HG03066 (cell line): ENCODE results near the gene PCDH15.

ENCODE experiments used
- ATAC-seq: cut with Tn5 transposase; IDR thresholded peaks from one replicate; pipeline ENCODE4 v1.9.1; 2021; ENCODE audit warnings: low read depth; ENCODE audit not compliant: unreplicated experiment

Gene PCDH15

DNA sequence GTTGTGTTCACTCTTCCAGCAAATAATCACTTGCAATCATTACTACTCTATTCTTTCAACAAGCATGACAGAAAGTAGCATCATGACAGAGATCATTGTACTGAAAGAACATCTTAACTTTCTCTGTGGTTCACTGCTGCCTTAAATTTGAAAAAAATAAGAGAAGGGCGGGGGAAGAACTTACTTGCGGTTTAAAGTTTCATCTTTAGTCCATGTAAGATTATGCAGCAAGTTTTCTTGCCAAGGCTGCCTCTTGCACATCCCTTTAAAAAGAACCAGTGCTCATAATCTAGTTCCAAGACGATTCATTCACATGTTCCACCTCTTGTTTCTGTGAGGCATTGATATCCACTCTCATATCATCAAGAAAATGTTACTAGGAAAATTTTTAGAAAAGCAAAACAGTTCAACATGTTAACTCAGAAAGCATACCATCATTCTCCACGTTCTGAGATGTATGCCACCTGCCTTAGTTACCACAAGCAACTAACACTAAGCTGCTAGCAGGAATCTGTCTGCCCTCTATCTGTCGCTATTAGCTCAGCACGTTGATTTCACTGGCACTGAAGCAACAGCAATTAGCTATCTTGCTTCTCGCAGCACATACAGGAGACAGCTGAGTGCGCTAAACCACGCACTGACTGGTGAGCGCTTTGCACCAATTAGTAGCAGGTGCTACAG, at the start of gene PCDH15:
Gene PCDH15 (minus strand): TSS at position 491 of the 681 bp plus-strand sequence. CDS start 136,969 bp downstream, outside the sequence.
- ATAC-seq, result no peak

DNA sequence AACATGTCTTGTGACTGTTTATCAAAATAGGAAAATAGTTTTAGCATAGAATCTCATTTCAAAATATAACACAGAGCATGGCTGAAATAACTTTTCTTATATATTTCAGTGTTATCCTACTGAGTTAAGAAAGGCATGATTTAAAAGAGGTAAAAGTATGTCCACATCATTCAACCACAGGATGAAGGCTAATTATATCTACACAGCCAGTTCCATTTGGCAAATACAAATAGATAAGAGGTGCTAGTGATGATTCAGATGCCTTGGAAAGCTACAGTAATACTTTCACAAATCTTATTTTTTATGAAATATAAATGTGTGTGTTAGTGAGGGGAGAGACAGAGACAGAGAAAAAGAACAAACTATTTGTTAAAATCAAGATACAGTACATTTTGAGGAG, 42.9 kb upstream of the PCDH15 start:
- no peak for ATAC-seq

DNA sequence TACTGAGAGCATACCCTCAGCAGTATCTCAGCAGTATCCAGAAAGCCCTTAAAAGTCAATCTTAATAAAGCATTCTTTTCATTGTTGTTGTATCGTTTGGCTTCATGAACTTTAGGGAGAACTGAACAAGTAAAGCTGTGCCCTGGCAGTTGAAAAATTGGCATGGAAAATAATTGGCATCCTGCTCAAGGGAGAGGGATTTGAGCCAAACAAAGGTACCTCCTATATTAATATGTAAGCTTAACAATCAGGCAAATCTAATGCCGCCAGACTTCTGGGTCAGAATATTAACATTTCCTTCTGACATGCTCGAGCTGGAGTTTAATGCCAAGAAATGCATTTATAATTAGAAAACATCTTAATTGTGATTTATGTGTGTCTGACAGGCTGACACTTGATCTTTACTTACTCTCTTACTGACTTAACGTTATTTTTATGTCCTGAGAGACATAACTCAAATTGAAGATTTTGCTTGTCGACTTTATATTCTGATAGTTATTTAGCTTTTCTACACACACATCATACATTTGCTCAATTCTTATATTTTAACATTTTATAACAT, 42.1 kb upstream of the PCDH15 start:
- no peak for ATAC-seq

DNA sequence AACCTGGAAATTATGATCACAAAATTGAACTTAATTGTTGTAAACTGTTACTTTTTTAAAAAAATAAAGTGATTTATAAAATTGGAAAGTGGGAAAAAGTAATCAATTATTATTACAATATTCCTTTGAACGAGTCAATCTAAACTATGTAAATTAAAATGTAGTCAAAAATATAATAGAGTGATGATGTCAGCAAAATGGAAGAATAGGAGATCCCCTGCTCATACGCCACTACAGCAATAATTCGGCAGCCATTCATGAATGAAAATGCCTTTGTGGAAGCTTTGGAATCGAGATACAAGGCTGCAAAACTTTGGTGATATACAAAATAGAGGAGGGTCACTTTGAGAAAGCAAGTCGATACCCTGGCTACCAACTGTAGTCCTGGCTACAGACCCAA, 36.4 kb upstream of the PCDH15 start:
- no peak for ATAC-seq

DNA sequence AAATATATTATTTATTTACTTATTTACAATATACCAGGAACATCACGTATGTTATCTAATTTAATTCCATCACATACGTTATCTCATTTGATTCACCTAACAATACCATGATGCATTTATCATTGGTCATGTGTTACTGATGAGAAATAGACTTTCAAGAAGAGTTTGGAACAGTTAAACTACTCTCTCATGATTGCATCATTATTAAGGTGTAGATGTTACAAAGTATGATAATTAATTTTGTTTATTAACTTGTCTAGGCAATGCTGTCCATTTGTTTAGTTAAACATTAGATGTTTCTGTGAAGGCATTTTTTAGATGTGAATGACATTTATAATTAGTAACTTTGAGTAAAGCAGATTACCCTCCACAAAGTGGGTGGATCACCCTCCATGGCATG, 32.0 kb upstream of the PCDH15 start:
- ATAC-seq, result no peak

DNA sequence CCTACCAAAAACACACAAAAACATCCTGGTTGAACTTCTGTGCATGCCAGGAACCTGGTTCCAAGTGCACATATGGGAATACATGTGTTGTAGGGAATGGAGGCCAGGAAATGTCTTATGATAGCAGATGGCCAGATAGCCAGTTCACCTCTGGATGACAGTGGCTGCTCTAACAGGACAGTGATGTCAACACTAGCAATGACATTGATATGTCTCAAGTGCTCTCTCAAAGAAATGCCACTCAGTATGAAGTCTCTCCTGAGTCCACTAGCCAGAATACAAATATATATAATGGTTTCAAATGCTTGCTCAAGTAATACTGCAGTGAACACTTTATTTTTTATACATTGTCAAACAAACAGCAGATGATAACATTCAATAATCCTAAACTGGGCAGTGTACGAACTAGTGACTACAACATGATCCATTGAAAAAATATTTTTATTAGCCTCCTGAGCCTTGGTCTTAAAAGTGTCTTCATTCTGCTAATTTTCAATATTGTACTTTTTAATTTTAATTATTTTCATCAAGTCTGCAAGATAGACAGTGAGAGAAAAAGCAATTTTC, 26.0 kb upstream of the PCDH15 start:
- no peak for ATAC-seq

DNA sequence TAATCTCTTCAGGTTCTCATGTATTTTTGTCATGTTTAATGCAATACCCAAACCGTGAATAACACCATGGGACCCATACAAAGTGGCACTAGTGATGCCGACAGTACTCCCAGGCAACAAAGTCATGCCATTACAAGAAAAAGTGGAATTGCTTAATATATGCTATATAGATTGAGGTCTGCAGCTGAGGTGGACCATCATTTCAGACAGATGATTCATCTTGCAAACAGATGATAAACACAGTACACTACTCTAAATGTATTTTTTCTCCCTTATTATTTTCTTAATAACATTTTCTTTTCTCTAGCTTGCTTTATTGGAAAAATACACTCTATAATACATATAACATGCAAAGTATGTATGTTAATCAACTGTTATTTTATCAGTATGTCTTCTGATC, 14.6 kb upstream of the PCDH15 start:
- no peak for ATAC-seq

DNA sequence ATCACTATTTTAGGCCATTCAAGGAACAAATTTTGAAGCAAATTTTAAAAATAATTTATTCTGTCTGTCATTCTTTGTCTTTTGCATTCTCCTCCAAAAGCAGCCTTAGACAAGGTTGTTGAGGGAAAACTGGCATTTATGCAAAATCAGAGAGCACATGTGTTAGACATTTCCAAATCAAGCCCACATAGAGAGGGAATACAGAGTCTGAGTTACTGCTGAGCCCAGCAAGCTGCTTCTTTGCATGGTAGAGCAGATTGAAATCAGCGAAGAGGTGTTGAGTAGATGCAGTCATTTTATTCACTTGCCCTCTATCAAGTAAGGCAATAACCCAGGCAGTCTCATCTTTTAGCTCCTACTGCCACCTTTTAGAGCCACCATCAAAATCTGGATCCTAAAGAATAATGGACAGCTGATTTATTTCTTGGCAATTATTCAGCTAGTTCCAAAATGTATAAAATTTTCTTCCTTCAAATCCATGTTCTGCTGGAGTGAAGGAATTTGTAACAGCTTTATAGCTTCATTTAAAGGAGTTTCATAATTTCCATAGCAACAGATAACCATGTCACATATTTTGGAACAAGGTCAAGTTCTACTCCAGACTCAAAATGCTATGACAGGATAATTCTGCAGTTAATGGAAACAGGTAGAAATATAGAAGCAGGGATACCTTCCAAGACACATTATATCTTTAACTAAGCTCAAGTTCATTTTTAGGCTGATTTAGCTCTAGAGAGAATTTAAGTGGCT, 7.3 kb upstream of the PCDH15 start:
- no peak for ATAC-seq

DNA sequence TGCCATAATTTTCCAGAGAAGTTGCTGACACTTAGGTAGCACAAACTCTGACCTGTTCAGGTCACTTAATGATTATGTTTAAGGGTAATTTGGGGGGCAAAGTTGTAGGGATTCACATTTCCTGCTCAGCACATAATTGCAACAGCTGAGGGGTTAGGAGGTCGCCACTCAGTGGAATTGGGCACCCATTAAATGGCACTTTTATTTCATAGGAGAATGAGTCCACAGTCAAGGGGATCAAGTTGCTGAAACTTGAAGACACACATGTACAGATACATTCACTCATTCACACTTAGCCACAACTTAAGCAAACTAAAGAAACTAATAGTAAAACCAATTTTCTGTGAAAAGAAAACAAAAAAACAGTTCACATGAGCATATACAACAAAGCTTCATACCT, 1.5 kb downstream of the PCDH15 start:
- ATAC-seq, result no peak

DNA sequence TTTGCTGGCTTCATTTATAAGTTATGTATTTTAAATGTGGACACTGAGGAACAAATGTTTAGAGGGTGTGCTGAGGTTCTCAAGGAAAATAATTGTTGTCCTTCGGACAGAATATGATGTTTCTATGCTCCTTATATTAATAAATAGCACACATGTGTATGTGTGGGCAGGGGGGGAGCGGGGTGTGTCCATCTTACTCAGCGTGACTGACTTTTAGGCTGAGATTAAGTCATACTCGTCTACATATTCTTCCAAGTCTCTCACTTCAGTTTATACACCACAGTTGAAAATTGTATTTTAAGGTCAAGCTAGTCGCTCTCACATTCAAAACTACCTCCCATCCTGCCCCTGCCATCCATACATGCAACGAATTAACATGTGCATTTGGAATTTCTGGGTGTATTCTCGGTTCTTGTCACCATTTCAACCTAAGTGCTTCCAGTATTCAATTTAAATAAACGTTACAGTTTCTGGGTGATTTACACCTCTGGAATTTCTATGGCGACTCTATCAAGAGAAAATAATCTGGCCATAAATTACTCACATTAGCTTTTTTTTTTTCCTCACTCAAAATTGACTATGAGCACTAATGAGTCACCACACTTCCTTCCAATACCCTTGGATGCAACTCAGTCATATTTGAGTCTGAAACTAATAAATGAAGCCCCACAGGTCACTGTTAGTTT, 3.3 kb downstream of the PCDH15 start:
- ATAC-seq, result no peak

DNA sequence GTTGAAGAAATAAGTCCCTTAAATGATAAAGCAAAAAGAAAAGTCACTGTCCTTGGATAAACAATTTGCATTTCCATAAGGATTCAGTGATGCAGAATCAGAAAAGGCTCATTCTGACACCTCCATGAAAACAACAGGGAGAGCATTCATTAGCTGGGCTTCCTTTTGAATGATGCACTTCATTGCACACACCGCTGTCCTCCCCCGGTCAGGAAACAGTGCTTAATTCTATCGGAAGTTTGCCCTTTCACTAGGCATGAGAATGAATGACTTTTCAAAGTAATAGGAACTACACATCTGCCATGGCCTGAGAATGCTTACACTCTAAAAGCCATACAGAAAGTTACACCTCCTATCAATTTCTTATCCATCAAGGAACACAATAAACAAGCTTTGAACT, 4.2 kb downstream of the PCDH15 start:
- ATAC-seq, result no peak

DNA sequence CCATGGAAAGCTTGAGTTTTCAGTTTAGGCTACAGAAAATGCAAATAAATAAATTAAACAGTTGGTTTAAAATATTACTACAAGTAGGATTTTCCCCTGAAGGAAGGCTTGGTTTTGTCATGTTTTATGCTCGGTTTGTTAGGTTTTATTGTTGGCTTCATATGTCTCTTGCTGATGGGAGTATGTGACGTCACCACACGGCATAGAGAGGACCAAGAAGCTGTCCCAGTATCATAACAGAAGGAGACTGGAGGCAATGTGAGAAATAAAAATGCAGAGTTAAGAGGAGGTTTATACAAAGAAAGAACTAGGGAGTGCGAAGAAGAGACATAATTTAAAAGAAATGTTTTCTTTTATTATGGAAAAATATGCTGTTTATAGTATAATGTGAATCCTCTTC, 24.4 kb downstream of the PCDH15 start:
- ATAC-seq, result no peak

DNA sequence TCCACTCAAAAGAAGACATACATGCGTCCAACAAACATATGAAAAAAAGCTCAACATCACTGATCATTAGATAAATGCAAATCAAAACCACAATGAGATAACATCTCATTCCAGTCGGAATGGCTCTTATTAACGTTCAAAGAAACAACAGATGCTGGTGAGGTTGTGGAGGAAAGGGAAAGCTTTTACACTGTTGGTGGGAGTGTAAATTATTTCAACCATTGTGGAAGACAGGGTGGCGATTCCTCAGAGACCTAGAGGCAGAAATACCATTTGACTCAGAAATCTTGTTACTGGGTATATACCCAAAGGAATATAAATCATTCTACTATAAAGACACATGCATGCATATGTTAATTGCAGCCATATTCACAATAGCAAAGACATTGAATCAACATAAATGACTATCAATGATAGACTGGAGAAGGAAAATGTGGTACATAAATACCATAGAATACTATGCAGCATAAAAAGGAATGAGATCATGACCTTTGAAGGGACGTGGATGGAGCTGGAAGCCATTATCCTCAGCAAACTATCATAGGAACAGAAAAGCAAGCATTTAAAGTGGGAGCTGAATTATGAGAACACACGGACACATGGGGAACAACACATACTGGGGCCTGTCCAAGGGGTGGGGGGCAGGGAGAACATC, 28.4 kb downstream of the PCDH15 start:
- ATAC-seq, result no peak

DNA sequence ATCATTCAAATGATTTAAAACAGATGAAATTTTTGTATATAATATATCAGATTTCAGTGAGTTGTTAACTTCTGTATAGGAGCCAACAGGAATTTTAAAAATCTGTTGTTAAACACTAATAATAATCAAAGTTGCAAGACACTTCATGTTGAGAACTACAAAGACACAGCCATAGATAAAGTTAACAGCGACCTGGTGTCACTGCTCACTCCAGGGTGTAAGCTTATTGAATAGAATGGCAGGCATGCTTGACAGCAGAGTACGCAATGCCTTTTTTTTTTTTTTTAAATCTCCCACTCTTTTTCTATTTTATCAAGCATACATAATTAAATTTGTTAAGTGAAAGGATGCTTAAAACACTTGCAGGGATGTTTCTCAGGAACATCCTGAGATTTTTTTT, 32.0 kb downstream of the PCDH15 start:
- no peak for ATAC-seq

DNA sequence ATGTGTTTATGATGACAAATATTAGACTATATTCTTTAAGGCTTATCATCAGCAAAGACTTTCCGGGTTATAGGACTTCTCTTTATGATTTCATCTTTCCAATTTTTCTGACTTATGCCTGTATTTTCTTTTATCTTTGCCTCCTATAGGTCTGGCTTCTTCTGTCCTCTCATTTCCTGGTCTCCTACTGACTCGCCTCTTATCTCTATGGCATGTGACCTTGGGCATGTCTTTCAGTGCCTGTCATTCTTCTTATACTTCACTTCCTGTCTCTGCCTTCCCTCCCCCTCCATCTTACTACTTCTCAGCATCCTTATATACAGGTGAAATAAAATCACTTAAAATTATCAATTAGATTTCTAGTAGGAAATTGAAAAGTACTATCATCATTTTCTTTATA, 42.2 kb downstream of the PCDH15 start:
- ATAC-seq, result no peak

DNA sequence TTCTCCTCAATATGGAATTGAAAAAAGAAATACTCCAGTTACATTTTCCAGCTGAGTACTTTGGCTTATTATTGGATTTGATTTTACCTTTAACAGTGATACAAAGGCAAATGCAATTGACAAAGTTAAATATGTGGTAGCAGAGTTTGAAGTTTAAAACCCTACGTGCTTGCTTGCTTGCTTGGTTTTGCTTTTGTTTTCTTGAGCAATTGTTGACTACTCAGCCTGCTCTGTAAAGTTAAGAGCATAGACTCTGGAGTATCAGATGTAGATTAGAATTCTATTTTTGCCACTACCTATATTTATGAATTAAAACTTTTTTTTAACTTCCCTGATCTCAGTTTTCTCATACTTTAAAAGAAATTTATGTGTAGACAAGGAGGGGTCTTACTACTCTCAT, 51.4 kb downstream of the PCDH15 start:
- ATAC-seq, result no peak

DNA sequence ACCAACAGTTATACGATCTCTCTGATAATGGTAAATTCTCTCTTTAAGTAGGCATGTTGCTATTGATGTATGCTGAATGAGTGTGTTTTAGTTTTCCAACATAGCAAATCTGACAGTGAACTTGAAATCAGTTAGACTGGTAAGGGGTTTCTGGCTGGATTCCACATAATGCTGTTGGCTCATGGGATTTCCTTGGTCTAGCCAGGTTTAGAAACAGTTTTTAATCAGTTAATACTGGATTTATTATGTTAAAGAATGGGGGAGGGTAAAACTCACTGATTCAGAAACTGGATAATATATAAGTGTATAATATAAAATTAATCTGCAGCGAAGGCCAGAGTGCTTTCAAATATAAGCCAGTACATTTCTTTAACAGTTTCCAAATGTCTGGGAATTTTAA, 55.6 kb downstream of the PCDH15 start:
- no peak for ATAC-seq

DNA sequence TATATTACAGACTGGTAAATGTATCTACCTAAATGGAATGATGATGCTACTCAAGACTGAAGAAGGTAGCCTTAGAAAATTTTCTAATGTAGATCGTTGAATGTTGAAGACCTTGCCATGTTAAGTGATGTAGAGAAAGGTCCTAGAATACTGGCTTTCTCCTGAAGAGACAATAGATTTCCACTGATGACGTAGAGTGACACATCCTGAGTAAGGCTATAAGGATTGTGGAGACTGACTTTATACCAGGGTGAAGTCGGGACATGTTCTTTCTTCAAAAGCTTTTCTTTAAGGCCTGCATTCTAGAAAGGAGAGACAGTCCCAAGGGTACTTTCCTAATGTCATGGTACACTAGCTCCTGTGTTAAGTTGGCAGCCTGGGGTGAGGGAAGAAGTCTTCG, 58.6 kb downstream of the PCDH15 start:
- ATAC-seq, result no peak

DNA sequence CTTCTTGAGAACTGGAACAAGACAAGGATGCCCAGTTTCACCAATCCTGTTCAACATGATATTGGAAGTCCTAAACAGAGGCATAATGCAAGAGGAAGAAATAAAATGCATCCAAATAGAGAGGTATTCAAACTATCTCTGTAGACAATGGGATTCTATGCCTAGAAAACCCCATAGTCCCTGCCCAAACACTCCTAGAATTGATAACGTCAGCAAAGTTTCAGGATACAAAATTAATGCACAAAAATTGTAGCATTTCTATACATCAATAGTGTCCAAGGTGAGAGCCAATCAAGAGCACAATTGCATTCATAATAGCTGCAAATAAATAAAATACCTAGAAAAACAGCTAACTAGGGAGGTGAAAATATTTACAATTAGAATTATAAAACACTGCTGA, 72.5 kb downstream of the PCDH15 start:
- ATAC-seq, result no peak

DNA sequence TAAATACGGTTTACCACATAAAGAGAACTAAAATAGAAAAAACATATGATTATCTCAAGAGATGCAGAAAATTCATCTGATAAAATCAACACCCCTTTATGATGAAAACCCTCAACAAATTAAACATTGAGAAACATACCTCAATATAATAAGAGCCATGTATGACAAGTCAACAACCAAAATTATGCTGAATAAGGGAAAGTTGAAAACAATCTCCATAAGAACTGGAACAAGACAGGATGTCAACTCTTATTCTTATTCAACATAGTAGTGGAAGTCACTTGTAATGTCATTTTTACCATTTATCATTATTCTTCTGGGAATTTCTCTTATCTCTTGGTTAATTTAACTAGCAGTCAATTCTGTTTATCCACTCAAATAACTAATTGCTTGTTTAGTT, 79.0 kb downstream of the PCDH15 start:
- no peak for ATAC-seq

DNA sequence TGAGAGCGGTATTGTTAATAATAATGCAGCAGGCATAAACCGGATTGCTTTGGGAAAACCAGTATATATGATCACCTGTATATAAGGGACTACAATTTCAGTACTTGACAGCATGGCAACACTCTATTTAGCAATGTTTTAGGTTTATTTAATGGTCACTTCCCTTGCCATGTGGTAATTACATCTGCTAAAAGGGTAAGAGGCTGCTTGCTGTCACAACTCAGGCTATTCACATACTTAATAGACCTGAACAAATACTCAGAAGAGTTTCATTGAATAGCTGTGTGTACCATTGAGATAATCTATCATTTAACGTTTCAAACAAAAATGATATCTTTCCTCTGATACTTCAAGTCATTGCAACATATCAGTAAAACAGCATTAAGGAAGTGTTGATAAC, 90.1 kb downstream of the PCDH15 start:
- ATAC-seq, result no peak
